CD4-positive, alpha-beta T cell treated with Interleukin-21 for 1 hour (primary cell): ENCODE results near the gene ZNF273.
"Not testable (repeated sequence)": the region's sequence is repeated elsewhere in the genome, so short reads cannot be mapped to it uniquely, and the experiment has no call there.

Source experiments
- DNase-seq: peaks from one replicate; pipeline ENCODE4 v3.0.0-alpha.2; 2020

ZNF273 gene

GRCh38 chr7:64877714-64878610 lies 25.1 kb upstream of the ZNF273 start:
- DNase-seq, result peak; percentile 27

DNA sequence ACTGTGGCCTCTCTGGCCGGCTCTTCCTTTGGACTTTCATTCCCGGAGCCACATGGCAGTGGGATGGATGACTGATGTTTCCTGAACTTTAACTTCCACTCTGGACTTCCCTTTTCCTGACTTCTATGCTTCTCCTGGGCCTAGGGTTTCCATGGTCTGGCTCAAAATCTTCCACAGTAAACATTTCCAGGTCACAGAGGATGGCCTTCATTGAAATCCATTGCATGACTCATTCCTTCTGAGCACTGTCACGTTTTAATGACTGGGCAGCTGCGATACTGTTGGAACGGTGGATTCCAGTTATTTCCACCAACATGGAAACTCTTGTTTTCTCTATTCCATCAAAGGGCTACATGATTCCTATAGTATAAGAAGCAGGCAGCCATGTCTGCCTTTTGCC lies 24.4 kb upstream of the ZNF273 start:
- DNase-seq, result no peak

DNA sequence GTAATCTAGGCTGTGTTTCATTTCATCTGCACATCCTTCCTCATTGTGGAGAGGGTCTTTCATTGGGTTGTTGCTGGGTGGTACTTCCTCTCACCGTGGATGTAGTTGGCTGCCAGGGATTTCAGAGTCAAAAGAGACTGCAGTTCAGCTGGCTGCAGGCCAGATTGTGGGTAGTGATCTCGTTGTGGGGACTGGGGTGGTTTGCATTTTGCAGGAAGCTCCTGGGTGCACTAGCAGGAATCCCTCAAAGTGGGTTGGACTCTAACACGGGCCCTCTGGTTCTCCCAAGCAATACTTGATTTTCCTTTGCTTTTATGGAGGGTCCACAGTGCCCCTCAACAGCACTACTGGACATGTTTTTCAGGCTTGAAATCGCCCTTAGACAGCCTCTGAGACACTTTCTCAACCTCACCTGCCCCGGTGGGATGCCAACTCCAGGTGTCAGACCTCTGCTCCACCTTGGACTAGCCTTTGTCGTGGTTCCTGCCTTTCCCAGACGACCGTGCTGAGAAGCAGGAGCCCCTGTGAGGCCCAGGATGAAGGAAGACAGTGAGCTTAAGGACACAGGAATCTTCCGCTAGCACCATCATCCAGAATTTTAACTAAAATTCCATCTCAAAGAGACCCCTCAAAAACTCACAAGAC lies 23.9 kb upstream of the ZNF273 start:
- no peak for DNase-seq

DNA sequence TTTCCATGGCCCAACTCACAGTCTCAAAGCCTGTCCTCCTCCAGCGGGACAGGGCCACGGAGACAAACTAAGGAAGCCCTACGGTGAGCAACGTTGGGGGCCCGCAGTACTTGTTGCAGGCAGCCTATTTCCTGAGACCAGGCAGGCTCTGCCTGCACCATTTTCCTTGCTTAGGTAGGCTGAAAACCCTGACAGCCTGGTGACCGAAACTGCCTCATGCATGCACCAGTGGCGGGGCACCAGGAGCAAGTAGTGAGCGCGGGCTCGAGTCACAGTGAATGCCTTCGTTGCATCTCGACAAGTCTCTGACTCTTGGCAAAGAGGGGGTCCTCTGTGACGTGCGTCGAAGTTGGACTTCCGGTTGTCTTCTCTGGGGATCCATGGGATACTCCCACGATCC lies 23.3 kb upstream of the ZNF273 start:
- no peak for DNase-seq

GRCh38 chr7:64880322-64881297 lies 22.5 kb upstream of the ZNF273 start:
- DNase-seq, result no peak

DNA sequence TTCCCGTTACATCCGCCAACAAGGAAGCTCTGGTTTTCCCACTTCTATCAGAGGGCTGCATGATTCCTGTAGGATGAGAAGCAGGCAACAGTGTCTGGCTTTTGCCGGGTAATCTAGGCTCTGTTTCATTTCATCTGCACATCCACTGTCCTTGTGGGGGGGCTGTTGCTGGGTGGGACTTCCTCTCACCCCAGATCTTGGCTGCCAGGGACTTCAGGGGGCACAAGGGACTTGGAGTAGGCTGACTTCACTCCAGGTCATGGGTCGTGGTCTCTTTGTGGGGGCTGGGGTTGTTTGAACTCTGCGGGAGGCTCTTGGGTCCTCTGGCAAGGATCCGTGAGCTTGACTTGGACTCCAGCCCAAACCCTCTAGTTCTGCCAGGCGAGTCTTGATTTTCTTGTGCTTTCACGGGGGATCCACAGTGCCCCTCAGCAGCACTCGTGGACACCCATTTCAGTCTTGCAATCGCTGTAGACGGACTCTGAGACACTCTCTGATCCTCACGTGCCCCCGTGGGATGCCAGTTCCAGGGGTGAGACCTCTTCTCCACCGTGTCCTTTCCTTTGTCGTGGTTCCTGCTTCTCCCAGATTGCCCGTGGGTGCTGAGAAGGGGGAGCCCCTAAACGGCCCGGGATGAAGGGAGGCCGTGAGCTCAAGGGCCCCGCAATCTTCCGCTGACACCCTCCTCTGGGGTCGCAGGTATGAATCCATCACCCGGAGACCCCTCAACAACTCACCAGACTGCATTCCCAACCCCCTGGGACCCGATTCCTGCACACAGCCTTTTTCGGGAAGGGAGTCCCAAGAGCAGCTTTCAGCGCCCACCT lies 21.4 kb upstream of the ZNF273 start:
- no peak for DNase-seq

GRCh38 chr7:64882341-64883112 lies 20.5 kb upstream of the ZNF273 start:
- peak; percentile 11 for DNase-seq

GRCh38 chr7:64883113-64883905 lies 19.8 kb upstream of the ZNF273 start:
- no peak for DNase-seq

- DNase-seq, result no peak
Measured at GRCh38 chr7:64884085-64884912, 18.8 kb upstream of the ZNF273 start.

DNA sequence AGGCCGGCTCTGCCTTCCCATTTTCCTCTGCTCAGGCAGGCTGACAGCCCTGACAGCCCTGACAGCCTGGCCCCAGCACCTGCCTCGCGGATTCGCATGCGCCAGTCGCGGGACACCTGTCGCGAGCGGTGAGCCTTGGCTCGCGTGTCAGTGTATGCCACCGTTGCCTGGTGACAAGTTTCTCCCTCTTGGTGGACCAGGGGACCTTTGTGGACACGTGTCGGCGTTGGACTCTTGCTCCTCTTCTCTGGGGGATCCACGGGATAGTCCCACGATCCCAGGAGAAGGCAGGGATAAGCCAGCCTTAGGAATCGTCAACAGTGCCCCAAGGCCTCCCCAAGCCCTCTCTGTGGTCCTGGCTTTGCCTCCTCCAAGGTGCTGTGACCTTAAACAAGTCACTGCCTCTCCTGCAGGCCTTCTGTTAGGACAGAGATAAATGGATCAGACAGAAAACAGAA lies 18.1 kb upstream of the ZNF273 start:
- DNase-seq, result no peak

GRCh38 chr7:64885520-64886240 lies 17.4 kb upstream of the ZNF273 start:
- no peak for DNase-seq

GRCh38 chr7:64886956-64887545 lies 16.0 kb upstream of the ZNF273 start:
- DNase-seq, result no peak

GRCh38 chr7:64887756-64888508 lies 15.1 kb upstream of the ZNF273 start:
- peak; percentile 46 for DNase-seq

- DNase-seq, result peak; percentile 6
Measured at GRCh38 chr7:64888561-64888900, 14.5 kb upstream of the ZNF273 start.

DNA sequence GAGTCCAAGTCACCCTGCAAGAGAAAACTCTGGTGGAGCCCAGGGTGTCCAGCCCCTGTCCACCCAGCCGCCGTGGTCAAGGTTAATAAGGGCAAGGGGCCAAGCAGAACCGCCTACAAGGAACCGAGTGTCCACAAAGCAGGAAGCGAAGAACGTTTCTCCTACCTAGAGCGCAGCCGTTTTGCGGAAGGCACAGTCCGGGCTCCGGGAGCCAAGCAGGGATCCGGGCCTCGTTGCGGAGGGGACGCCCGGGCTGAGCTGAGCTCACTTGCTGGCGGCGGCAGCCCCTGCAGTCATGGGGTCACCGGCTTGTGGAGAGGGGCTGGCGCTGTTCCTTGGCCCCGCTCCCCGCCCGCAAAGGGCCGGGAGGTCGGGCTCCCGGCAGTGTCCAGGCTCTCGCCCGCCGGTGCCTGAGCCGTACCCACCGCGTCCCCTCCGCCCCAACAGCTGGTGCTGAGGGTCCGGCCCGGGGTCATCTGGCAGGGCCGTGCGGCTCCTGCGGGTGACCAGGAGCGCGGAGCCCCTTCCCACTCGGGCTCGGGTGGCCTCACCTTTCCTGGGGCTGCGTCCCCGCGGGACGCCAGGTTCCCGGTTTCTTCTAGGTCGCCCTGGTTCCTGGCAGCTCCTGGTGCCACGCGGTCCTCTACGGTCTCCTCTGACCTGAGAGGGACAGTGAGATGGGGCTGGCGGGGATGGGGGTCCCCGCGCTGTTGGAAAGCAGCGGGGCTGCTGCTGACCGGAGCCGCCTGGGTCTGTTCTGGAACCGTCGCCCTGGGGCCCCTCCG lies 14.0 kb upstream of the ZNF273 start:
- peak; percentile 7 for DNase-seq

DNA sequence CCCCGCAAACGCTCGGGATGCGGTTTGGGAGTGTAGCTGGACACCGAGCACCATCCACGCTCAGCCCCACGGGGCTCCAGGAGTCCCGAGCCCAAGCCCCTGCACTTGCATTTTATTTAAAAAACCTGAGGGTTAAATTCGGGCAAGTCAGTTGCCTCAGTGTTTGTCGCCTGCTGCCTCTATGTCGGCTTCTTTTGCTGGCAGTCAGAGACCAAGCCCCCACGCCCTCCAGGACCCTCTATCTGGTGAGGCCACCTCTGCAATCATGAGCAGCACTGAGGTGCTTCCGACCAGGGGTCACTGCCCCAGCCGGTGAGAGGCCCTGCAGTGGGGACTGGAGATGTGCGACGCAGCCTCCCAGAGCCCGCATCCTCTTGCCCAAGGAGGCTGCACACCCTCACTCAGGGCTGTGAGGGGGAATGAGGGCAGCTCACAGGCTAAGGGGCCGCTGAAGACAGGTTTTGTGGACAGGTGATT lies 13.3 kb upstream of the ZNF273 start:
- DNase-seq, result no peak

DNA sequence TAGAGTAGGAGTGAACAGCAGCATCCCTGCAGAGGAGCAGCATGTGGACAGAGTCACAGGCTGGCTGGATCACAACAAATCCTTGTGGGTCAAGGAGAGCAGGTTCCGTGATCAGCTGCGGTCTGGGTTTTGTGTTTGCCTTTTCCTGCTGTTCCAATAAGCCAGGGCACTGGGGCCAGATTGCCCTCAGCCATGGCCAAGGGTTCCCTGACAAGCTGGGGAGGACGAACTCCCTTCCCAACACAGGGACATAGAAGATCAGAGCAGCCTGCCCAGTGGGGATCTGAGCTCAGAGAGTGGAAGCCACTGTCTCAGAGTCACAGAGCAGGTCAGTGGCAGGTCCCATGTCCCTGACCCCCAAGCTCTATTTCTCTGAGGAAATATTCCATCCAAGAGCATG lies 12.8 kb upstream of the ZNF273 start:
- not testable (repeated sequence) for DNase-seq
